HG03025 (cell line): ENCODE measurements around the gene ACTN1.
A peak's percentile ranks its signal among the peaks of the same experiment; 100 is the strongest.

Source experiments
- ATAC-seq: cut with Tn5 transposase; IDR thresholded peaks from one replicate; pipeline ENCODE4 v1.9.1; 2021; ENCODE audit warnings: mild to moderate bottlenecking, moderate library complexity; ENCODE audit not compliant: unreplicated experiment, low FRiP score

ACTN1 gene

GRCh38 chr14:68844210-68844545 is 134.9 kb downstream of the ACTN1 start:
- no peak for ATAC-seq

- peak; percentile 49 for ATAC-seq
These were observed 135.5 kb downstream of the ACTN1 start for GRCh38 chr14:68843471-68844209.

- no peak for ATAC-seq
These were observed 136.8 kb downstream of the ACTN1 start for GRCh38 chr14:68842298-68842697.

- no peak for ATAC-seq
These were observed 137.9 kb downstream of the ACTN1 start for GRCh38 chr14:68841016-68841809.

- ATAC-seq: no peak
These were observed 138.6 kb downstream of the ACTN1 start for GRCh38 chr14:68840454-68840853.

- ATAC-seq: no peak
These were observed 143.0 kb downstream of the ACTN1 start for GRCh38 chr14:68836082-68836481.

GRCh38 chr14:68834816-68835215 is 144.3 kb downstream of the ACTN1 start:
- no peak for ATAC-seq

GRCh38 chr14:68828698-68829097 is 150.4 kb downstream of the ACTN1 start:
- ATAC-seq: no peak

GRCh38 chr14:68825729-68826128 is 153.4 kb downstream of the ACTN1 start:
- no peak for ATAC-seq

GRCh38 chr14:68824517-68825347 is 154.4 kb downstream of the ACTN1 start:
- ATAC-seq: no peak

- ATAC-seq: no peak
These were observed 154.9 kb downstream of the ACTN1 start for GRCh38 chr14:68824207-68824516.
